SK-N-MC (cell line): ENCODE results near the gene ZBTB46.

Experiments
- DNase-seq: peaks from one replicate; pipeline ENCODE4 v3.0.0-alpha.2; 2011; ENCODE audit warnings: low read depth, low spot score
- H3K27ac ChIP-seq: fragments of 200-600 bp; sonication (generic); 2 replicates; pipeline ENCODE4 v1.5.1; 2016; ENCODE audit warnings: mixed run types
- H3K36me3 ChIP-seq: fragments of 200-600 bp; sonication (generic); 2 replicates; pipeline ENCODE4 v1.6.1; 2017; ENCODE audit warnings: antibody characterized with exemption, low read length, mixed read lengths; ENCODE audit not compliant: insufficient read depth
- H3K4me3 ChIP-seq: fragments of 200-600 bp; sonication (generic); 2 replicates; pipeline ENCODE4 v1.5.1; 2016
- H3K9ac ChIP-seq: fragments of 200-600 bp; sonication (generic); 2 replicates; pipeline ENCODE4 v1.8.0; 2017; ENCODE audit warnings: mixed run types, mixed read lengths; ENCODE audit not compliant: insufficient read length
- H3K9me3 ChIP-seq: fragments of 200-600 bp; sonication (generic); 2 replicates; pipeline ENCODE4 v1.6.1; 2017; ENCODE audit warnings: low read depth, mild to moderate bottlenecking, antibody characterized with exemption, low read length, moderate library complexity, mixed read lengths
- EZH2 ChIP-seq: fragments of 200-600 bp; sonication (generic); IDR thresholded peaks from one replicate; pipeline ENCODE4 v1.6.1; 2017; ENCODE audit warnings: antibody characterized with exemption
- FOXP2 ChIP-seq: optimal IDR thresholded peaks from 2 replicates; pipeline ENCODE3; 2011; ENCODE audit warnings: mild to moderate bottlenecking, moderate library complexity; ENCODE audit not compliant: insufficient read depth; ENCODE audit errors: extremely low read length, control extremely low read depth
- POLR2AphosphoS5 ChIP-seq: IDR thresholded peaks from 2 replicates; pipeline ENCODE4 v1.6.1; 2012; ENCODE audit warnings: mild to moderate bottlenecking, low read depth, low read length, borderline replicate concordance

Gene ZBTB46

DNA sequence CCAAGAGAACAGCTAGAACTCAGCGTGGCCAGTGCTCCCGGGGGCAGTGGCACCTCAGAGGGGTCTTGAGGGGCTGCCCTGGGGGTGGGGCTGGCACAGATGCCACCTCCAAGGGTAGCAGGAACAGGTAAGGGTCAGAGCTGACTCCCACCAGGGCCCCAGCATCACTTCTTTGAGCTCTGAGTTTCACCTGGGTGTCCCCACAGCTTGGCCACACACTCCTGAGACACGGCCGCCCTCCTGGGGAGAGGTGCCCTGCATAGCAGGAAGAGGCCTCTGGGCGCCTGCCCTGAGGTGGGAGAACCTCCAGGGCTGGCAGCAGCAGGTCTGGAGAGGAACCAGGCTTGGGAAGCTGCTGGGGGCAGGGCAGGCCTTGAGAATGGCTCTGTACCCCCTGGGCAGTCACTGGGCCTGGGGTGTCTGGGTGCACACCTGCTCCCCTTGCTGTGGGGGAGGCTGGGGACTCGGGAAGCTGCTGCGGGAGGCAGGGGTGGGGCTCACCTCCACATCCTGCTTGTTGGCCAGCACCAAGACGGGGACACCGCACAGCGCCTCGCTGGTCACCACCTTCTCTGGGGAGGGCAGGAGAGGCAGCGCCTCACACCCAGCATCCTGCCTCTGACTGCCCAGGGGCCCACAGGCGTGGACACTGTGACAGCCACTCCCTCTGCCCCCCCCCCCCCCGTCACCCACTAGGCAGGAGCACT is 129.6 kb downstream of the ZBTB46 start:
- Histone ChIP-seq H3K9ac (no peak overlapping the region), H3K36me3 (peaks cover 7% of the 10 kb centered on the region; the same call in 1 of the 2 replicates), H3K9me3 (no peaks in the 10 kb centered on the region), H3K27ac (no peak overlapping the region), H3K4me3 (no peak overlapping the region)
- DNase-seq = no peak
- TF ChIP-seq FOXP2 = no peak
- no peak for TF ChIP-seq EZH2
- TF ChIP-seq POLR2AphosphoS5 = no peak; the same call in 1 of the 2 replicates

DNA sequence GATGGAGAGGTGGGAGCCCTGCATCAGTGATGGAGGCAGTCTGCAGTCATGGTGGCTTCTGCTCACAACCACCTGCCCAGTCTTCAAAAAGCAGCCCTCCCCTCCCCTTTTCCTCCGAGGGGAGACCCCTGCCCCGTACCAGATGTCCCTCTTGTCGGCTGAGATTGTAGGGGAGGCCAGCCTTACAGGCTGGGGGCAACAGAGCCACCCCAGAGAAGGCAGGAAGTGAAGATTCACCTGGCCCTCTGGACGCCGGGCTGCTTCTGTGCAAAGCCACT is 130.1 kb downstream of the ZBTB46 start:
- peaks cover 5% of the 10 kb centered on the region; the same call in 1 of the 2 replicates for H3K36me3 ChIP-seq
- no peak for DNase-seq
- no peak overlapping the region for H3K9ac ChIP-seq
- no peaks in the 10 kb centered on the region for H3K9me3 ChIP-seq
- no peak for TF ChIP-seq FOXP2
- TF ChIP-seq POLR2AphosphoS5 = no peak
- TF ChIP-seq EZH2 = no peak
- no peak overlapping the region for H3K4me3 ChIP-seq
- no peak overlapping the region for H3K27ac ChIP-seq

DNA sequence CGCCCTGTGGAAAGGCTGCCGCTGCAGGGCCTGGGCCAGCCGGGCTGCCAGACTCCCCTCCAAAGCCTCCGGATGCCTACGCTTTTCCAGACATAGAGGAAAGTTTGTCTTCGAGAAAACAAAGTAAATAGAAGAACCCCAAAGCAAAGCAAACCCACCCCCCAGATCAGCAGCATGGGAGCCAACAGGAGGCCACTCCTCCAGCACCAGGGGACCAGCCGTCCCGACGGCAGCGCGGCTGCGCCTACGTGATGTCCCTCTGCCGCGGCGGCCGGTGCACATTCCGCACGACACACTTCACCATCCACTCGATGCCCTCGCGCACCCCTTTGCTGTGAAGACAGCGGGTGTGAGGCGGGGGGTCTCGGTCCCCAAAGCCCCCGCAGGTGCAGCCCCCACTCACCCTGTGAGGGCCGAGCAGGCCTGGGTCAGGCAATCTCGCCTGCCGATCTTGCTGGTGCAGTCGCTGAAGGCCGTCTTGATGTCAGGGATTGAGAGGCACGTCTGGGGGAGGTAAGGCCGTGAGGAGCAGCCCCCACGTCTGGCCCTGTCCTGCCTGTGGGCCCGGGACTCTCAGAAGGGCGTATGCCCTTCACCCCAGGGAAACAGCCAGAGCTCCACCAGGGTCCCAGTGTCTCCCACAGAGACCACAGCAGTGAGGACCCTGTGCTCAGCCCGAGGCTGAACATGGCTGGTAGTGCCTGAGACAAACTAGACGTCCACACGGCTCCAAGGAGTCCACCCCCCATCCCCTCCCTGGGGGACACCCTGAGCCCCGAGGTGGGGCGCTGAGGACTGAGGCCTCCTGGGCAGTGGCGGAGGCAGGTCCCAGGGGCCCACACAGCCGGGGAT is 130.6 kb downstream of the ZBTB46 start:
- Histone ChIP-seq H3K27ac (no peak overlapping the region), H3K9ac (no peak overlapping the region)
- DNase-seq = no peak

DNA sequence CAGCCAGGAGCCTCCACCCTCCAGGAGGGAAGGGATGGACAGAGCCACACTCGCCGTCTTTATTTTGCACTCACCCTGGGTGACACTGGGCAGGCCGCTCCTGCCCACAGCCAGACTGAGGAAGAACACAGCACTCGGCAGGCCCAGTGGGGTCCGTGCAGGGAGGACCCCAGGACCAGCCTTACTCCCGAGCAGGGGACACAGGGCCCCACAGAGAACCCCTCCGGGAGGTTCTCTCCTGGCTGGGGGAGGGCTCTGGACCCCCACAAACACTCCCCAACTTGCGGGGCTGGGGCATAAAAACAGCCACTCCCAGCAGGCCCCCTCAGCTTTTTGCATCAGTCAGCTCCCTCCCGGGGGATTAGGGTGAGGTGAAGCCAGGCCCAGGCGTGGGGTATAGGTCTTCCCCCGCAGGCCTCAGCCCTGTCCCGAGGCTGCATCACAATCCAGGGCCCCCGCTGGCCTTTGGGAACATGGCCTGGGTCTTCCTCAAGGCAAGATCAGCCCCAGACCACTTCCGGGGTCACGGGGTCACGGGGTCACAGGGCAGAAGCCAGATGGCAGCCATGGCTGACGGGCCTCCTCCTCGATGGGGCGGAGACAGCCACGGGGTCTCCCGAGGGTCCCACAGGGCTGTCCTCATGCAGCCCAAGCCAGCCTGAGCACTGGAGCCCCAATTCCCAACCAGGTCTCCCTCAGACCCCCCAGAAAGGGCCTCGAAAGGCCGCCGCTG is 131.4 kb downstream of the ZBTB46 start:
- no peak for DNase-seq
- TF ChIP-seq EZH2 = no peak
- 0 out of 2 replicates have a peak, but pooled peaks have one; percentile 4 for TF ChIP-seq POLR2AphosphoS5
- TF ChIP-seq FOXP2 = no peak
- Histone ChIP-seq H3K36me3 (no peaks in the 10 kb centered on the region), H3K9me3 (no peaks in the 10 kb centered on the region), H3K9ac (no peak overlapping the region), H3K4me3 (no peak overlapping the region), H3K27ac (no peak overlapping the region)

More for the DNA sequence above, 130.6 kb downstream of the ZBTB46 start:
- Histone ChIP-seq H3K9me3 (no peaks in the 10 kb centered on the region), H3K4me3 (no peak overlapping the region), H3K36me3 (no peaks in the 10 kb centered on the region; the same call in 1 of the 2 replicates)
- no peak for TF ChIP-seq EZH2
- TF ChIP-seq FOXP2 = no peak
- TF ChIP-seq POLR2AphosphoS5 = no peak

DNA sequence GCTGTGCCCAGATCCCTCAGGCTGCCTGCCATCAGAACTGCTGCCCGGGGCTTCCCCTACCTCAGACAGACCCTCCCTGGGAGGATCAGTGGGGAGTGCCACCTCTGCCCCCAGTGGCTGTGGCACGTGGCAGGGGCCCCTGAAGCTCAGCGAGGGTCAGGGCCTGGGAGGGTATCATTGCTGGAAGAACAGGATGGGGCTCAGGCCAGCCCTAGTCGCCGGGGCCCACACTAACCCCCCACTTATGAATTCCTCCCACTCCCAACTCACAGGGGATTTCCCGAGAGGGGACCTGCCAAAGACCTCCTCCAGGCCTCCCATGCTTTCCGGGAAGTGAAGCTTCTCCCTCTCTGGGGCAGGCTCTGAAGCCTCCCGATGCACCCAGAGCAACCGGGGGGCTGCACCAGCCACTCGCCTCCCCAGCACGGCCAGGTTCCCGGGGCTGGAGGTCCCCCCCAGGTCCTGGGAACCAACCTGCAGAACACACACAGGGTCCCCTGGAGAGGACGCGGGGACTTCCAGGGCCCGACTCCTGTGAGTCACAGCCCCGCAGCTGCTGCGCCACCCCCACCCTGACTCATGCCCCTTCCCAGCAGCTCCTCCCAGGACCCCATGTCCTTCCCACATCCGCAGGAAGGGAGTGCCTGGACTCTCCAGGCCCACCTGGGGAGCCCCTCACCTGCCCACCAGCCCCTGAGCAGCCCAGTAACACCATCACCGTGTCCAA is 132.2 kb downstream of the ZBTB46 start:
- H3K27ac ChIP-seq = no peak overlapping the region
- DNase-seq = no peak

DNA sequence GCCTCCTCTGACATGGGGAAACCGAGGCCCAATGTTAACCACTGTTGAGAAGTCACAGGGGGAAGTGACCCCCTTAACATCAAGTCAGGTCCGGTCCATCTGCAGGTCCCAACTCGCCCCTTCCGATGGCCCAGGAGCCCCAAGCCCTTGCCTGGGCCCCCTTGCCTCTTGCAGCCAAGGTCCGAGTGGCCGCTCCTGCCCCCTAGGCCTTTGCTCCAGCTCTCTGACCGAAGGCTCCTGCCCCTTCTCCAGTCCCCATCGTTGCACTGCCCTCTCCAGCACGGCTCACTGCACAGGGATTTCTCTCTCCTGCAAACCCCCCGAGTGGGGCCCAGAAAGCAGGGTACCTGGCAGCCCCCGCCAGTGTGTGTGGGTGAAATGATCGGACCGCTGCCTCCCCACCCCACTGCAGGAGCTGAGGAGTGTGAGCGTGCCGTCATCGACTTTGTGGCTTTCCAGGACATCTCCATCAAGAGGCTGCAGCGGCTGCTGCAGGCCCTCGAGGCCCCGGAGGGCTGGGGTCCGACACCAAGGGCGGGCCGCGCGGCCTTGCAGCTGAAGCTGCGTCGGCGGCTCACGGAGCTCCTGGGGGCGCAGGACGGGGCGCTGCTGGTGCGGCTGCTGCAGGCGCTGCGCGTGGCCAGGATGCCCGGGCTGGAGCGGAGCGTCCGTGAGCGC is 133.1 kb downstream of the ZBTB46 start:
- no peaks in the 10 kb centered on the region for H3K36me3 ChIP-seq
- no peak overlapping the region for H3K9ac ChIP-seq
- TF ChIP-seq FOXP2 (no peak), POLR2AphosphoS5 (no peak)
- no peak overlapping the region for H3K27ac ChIP-seq
- H3K9me3 ChIP-seq = no peaks in the 10 kb centered on the region
- no peak overlapping the region for H3K4me3 ChIP-seq
- no peak for DNase-seq

More for the DNA sequence above, 132.2 kb downstream of the ZBTB46 start:
- H3K36me3 ChIP-seq = no peaks in the 10 kb centered on the region
- no peaks in the 10 kb centered on the region for H3K9me3 ChIP-seq
- no peak overlapping the region for H3K9ac ChIP-seq
- TF ChIP-seq POLR2AphosphoS5 = peak; percentile 40; the same call in 1 of the 2 replicates
- no peak for TF ChIP-seq FOXP2
- H3K4me3 ChIP-seq = no peak overlapping the region

DNA sequence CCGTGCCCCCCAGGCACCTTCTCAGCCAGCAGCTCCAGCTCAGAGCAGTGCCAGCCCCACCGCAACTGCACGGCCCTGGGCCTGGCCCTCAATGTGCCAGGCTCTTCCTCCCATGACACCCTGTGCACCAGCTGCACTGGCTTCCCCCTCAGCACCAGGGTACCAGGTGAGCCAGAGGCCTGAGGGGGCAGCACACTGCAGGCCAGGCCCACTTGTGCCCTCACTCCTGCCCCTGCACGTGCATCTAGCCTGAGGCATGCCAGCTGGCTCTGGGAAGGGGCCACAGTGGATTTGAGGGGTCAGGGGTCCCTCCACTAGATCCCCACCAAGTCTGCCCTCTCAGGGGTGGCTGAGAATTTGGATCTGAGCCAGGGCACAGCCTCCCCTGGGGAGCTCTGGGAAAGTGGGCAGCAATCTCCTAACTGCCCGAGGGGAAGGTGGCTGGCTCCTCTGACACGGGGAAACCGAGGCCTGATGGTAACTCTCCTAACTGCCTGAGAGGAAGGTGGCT is 133.7 kb downstream of the ZBTB46 start:
- no peak overlapping the region for H3K4me3 ChIP-seq
- H3K9me3 ChIP-seq = no peaks in the 10 kb centered on the region
- no peak for TF ChIP-seq POLR2AphosphoS5
- no peak for TF ChIP-seq EZH2
- no peak for DNase-seq
- no peak overlapping the region for H3K27ac ChIP-seq
- H3K36me3 ChIP-seq = no peaks in the 10 kb centered on the region
- no peak overlapping the region for H3K9ac ChIP-seq
